ENCODE measurements around the gene FANCB. TPM values are rescaled to one million over a fixed set of nuclear protein-coding genes. Genes with fewer than 3 reads are reported as not detected.

FANCB gene
- total RNA-seq, 1 donor from 2014 or later: 0.54 TPM

GRCh38 chrX:14864631-14865030 is 8.2 kb downstream of the FANCB start:
- ATAC-seq: no peak
- DNase-seq (ENCODE audit: missing footprints): no peak
- intact Hi-C loops (cut with DNase I): no loop called here

GRCh38 chrX:14851526-14851925 is 21.3 kb downstream of the FANCB start:
- intact Hi-C loops (cut with DNase I): no loop called here
- ATAC-seq: no peak
- no peak for DNase-seq (ENCODE audit: missing footprints)

- DNase-seq (ENCODE audit: missing footprints) (no peak), ATAC-seq (no peak)
- intact Hi-C loops (cut with DNase I): no loop called here
Observed at GRCh38 chrX:14843666-14844065, 29.2 kb downstream of the FANCB start.

- DNase-seq (ENCODE audit: missing footprints) (no peak), ATAC-seq (no peak)
- intact Hi-C loops (cut with DNase I): no loop called here
Observed at GRCh38 chrX:14837155-14837554, 35.7 kb downstream of the FANCB start.

GRCh38 chrX:14832586-14832985 is 40.3 kb downstream of the FANCB start:
- ATAC-seq (no peak), DNase-seq (ENCODE audit: missing footprints) (no peak)
- intact Hi-C loops (cut with DNase I): no loop called here

- no peak for ATAC-seq
- DNase-seq (ENCODE audit: missing footprints): no peak
- intact Hi-C loops (cut with DNase I): no loop called here
Observed at GRCh38 chrX:14832151-14832550, 40.7 kb downstream of the FANCB start.

- ATAC-seq: no peak
- no peak for DNase-seq (ENCODE audit: missing footprints)
- intact Hi-C loops (cut with DNase I): no loop called here
Observed at GRCh38 chrX:14829643-14830042, 43.2 kb downstream of the FANCB start.

GRCh38 chrX:14826319-14826718 is 46.5 kb downstream of the FANCB start:
- no peak for ATAC-seq
- intact Hi-C loops (cut with DNase I): no loop called here
- DNase-seq (ENCODE audit: missing footprints): no peak

GRCh38 chrX:14825851-14826250 is 47.0 kb downstream of the FANCB start:
- DNase-seq (ENCODE audit: missing footprints) (no peak), ATAC-seq (no peak)
- intact Hi-C loops (cut with DNase I): no loop called here

- no peak for ATAC-seq
- DNase-seq (ENCODE audit: missing footprints): no peak
Observed at GRCh38 chrX:14819769-14820168, 53.1 kb downstream of the FANCB start.

GRCh38 chrX:14817571-14817970 is 55.3 kb downstream of the FANCB start:
- intact Hi-C loops (cut with DNase I): no loop called here
- DNase-seq (ENCODE audit: missing footprints): no peak

More at GRCh38 chrX:14819769-14820168, 53.1 kb downstream of the FANCB start:
- intact Hi-C loops (cut with DNase I): no loop called here

GRCh38 chrX:14802943-14803710 is 69.7 kb downstream of the FANCB start:
- ATAC-seq (no peak), DNase-seq (ENCODE audit: missing footprints) (no peak)
- intact Hi-C loops (cut with DNase I): no loop called here

More at GRCh38 chrX:14817571-14817970, 55.3 kb downstream of the FANCB start:
- ATAC-seq: no peak

GRCh38 chrX:14801136-14801535 is 71.7 kb downstream of the FANCB start:
- intact Hi-C loops (cut with DNase I): no loop called here
- DNase-seq (ENCODE audit: missing footprints) (no peak), ATAC-seq (no peak)

- ATAC-seq (no peak), DNase-seq (ENCODE audit: missing footprints) (no peak)
- intact Hi-C loops (cut with DNase I): no loop called here
Observed at GRCh38 chrX:14798805-14799397, 74.0 kb downstream of the FANCB start.

Other genes starting within 250 kb of the FANCB start
- gene MOSPD2, start 352 bp upstream of the FANCB start, total RNA-seq: 5.8 TPM

Measured in Right ventricle myocardium inferior (tissue), 1 donor.